WTC11 (cell line): ENCODE measurements around the gene IFNA5. TPM values are rescaled to one million over a fixed set of nuclear protein-coding genes. Genes with fewer than 3 reads are reported as not detected.

Experiments
- ATAC-seq: fragments of 200-7000 bp; cut with Tn5 transposase; 2 replicates; pipeline ENCODE4 v1.10.0; 2021; ENCODE audit warnings: mild to moderate bottlenecking, moderate library complexity
- CTCF ChIA-PET: fragments of 300-600 bp; sonication (Branson Sonifier 250); formaldehyde crosslinking; loops from one replicate; lab custom pipeline; 2021; ENCODE audit warnings: antibody characterized with exemption; lab: Charles Lee
- POLR2A ChIA-PET: fragments of 350-600 bp; sonication (Branson Sonifier 250); formaldehyde crosslinking; loops from one replicate; lab custom pipeline; 2021; ENCODE audit warnings: antibody characterized with exemption; lab: Charles Lee
- DNase-seq: peaks from one replicate; pipeline ENCODE4 v3.0.0; 2021; ENCODE audit warnings: low spot score
- H3K27ac Mint-ChIP-seq: 2 replicates; pipeline ENCODE4 v1.8.0; 2021; ENCODE audit warnings: mixed read lengths
- H3K27me3 Mint-ChIP-seq: 2 replicates; pipeline ENCODE4 v1.8.0; 2021; ENCODE audit warnings: low read depth, mild to moderate bottlenecking, moderate library complexity, mixed read lengths
- H3K36me3 Mint-ChIP-seq: 2 replicates; pipeline ENCODE4 v1.8.0; 2021; ENCODE audit warnings: mixed read lengths
- H3K4me1 Mint-ChIP-seq: 2 replicates; pipeline ENCODE4 v1.8.0; 2022; ENCODE audit warnings: mixed read lengths
- H3K4me3 Mint-ChIP-seq: 2 replicates; pipeline ENCODE4 v1.8.0; 2021; ENCODE audit warnings: mild to moderate bottlenecking, moderate library complexity, mixed read lengths
- H3K9me3 Mint-ChIP-seq: 2 replicates; pipeline ENCODE4 v1.8.0; 2021; ENCODE audit warnings: mixed read lengths
- ARID4B ChIP-seq: sonication (generic); formaldehyde crosslinking; IDR thresholded peaks from 2 replicates; pipeline ENCODE4 v1.8.0; 2023; ENCODE audit warnings: missing genetic modification reagents, mild to moderate bottlenecking, borderline replicate concordance
- E2F5 ChIP-seq: sonication (generic); formaldehyde crosslinking; IDR thresholded peaks from 2 replicates; pipeline ENCODE4 v1.8.1; 2022; ENCODE audit warnings: mild to moderate bottlenecking, moderate library complexity, missing genetic modification reagents
- ETV6 ChIP-seq: sonication (generic); formaldehyde crosslinking; IDR thresholded peaks from 2 replicates; pipeline ENCODE4 v1.8.1; 2022; ENCODE audit warnings: mild to moderate bottlenecking, missing genetic modification reagents
- HMGA2 ChIP-seq: fragments of 250-450 bp; sonication (Bioruptor Pico); IDR thresholded peaks from 2 replicates; pipeline ENCODE4 v1.4.0; 2021; ENCODE audit warnings: mild to moderate bottlenecking, moderate library complexity
- KAT7 ChIP-seq: sonication (generic); formaldehyde crosslinking; IDR thresholded peaks from 2 replicates; pipeline ENCODE4 v1.8.1; 2023; ENCODE audit warnings: missing genetic modification reagents, mild to moderate bottlenecking, borderline replicate concordance
- PREB ChIP-seq: sonication (generic); formaldehyde crosslinking; IDR thresholded peaks from 2 replicates; pipeline ENCODE4 v1.8.1; 2022; ENCODE audit warnings: mild to moderate bottlenecking, missing genetic modification reagents, moderate library complexity, borderline replicate concordance
- SP1 ChIP-seq: sonication (generic); formaldehyde crosslinking; conservative IDR thresholded peaks from 2 replicates; pipeline ENCODE4 v1.8.1; 2022; ENCODE audit warnings: missing genetic modification reagents
- TP53 ChIP-seq: sonication (generic); formaldehyde crosslinking; IDR thresholded peaks from 2 replicates; pipeline ENCODE4 v1.8.1; 2023; ENCODE audit warnings: mild to moderate bottlenecking, missing genetic modification reagents
- total RNA-seq: library from RNA; stranded (reverse); gene quantifications from 3 replicates; pipeline ENCODE4 v1.2.3, GENCODE V29; 2021
- TF ChIP-seq, protein P1 (sequence below): sonication (generic); formaldehyde crosslinking; IDR thresholded peaks from 2 replicates; pipeline ENCODE4 v1.8.1; 2023; ENCODE audit warnings: mild to moderate bottlenecking, missing genetic modification reagents
- TF ChIP-seq, protein P2 (sequence below): fragments of 250-450 bp; sonication (Bioruptor Pico); IDR thresholded peaks from 2 replicates; pipeline ENCODE4 v1.9.0; 2021; ENCODE audit warnings: mild to moderate bottlenecking, borderline replicate concordance
- TF ChIP-seq, protein P3 (sequence below): fragments of 200-600 bp; IDR thresholded peaks from 2 replicates; pipeline ENCODE4 v1.8.0; 2022; ENCODE audit warnings: antibody characterized with exemption

IFNA5 gene
- total RNA-seq, 1 experiment from 2014 or later: not detected

DNA sequence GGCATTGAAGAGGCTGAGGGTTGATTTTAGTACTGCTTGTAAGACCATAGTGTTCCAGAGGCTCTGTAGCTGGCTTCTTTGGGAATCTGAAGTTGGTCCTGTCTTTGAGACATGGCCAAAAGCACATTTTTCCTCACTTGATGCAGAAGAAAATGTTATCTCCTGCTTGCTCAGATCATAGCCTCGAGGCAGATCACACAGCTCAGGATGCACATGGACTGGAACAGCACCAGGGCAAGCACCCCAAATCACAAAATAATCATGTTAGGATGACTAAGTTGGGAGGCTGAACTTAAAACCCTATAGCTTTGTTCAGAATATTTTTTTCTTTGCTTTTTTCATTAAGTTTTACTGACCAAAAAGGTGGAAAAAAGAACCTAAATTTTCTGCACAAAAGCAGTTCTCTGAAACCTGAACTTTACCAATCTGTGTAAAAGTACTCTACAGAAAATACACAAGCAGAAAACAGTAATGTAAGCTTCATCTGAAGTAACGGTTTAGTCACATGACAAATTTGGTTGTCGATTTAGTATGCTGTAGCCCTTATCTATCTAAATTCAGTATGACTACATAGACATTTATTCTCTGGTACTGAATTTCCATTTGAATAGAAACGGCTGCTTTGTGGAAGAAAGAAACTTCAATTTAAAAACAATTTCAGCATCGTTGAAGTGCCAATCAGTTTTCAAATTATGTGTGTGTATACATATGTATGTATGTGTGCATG is 26.7 kb upstream of the IFNA5 start (continued):
- TF ChIP-seq, protein P1, sequence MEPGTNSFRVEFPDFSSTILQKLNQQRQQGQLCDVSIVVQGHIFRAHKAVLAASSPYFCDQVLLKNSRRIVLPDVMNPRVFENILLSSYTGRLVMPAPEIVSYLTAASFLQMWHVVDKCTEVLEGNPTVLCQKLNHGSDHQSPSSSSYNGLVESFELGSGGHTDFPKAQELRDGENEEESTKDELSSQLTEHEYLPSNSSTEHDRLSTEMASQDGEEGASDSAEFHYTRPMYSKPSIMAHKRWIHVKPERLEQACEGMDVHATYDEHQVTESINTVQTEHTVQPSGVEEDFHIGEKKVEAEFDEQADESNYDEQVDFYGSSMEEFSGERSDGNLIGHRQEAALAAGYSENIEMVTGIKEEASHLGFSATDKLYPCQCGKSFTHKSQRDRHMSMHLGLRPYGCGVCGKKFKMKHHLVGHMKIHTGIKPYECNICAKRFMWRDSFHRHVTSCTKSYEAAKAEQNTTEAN: no peak
- TF ChIP-seq TP53 (CRISPR knock-in tag) (no peak), HMGA2 (CRISPR knock-in tag) (no peak), KAT7 (CRISPR knock-in tag) (no peak), SP1 (no peak), ARID4B (CRISPR knock-in tag) (no peak), E2F5 (no peak), PREB (CRISPR knock-in tag) (no peak)
- TF ChIP-seq, protein P2, sequence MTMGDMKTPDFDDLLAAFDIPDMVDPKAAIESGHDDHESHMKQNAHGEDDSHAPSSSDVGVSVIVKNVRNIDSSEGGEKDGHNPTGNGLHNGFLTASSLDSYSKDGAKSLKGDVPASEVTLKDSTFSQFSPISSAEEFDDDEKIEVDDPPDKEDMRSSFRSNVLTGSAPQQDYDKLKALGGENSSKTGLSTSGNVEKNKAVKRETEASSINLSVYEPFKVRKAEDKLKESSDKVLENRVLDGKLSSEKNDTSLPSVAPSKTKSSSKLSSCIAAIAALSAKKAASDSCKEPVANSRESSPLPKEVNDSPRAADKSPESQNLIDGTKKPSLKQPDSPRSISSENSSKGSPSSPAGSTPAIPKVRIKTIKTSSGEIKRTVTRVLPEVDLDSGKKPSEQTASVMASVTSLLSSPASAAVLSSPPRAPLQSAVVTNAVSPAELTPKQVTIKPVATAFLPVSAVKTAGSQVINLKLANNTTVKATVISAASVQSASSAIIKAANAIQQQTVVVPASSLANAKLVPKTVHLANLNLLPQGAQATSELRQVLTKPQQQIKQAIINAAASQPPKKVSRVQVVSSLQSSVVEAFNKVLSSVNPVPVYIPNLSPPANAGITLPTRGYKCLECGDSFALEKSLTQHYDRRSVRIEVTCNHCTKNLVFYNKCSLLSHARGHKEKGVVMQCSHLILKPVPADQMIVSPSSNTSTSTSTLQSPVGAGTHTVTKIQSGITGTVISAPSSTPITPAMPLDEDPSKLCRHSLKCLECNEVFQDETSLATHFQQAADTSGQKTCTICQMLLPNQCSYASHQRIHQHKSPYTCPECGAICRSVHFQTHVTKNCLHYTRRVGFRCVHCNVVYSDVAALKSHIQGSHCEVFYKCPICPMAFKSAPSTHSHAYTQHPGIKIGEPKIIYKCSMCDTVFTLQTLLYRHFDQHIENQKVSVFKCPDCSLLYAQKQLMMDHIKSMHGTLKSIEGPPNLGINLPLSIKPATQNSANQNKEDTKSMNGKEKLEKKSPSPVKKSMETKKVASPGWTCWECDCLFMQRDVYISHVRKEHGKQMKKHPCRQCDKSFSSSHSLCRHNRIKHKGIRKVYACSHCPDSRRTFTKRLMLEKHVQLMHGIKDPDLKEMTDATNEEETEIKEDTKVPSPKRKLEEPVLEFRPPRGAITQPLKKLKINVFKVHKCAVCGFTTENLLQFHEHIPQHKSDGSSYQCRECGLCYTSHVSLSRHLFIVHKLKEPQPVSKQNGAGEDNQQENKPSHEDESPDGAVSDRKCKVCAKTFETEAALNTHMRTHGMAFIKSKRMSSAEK (CRISPR knock-in tag): no peak

- CTCF ChIA-PET: interaction anchor here (0.6 to 2.0 kb wide), 32 partner anchors 8 to 475 kb away, joined by 3 to 48 read pairs (median 5); partner anchors contain the start of genes KLHL9 and MTAP
- no peak overlapping the region for H3K27ac Mint-ChIP-seq
- no peaks in the 10 kb centered on the region for H3K9me3 Mint-ChIP-seq
- DNase-seq (no peak), ATAC-seq (peak; percentile 74)
- POLR2A ChIA-PET: interaction anchor here (0.6 kb wide), 1 partner anchor 125 kb away, joined by 5 read pairs; no protein-coding TSS in a partner anchor
- TF ChIP-seq ETV6 (CRISPR knock-in tag): no peak
- TF ChIP-seq, protein P3, sequence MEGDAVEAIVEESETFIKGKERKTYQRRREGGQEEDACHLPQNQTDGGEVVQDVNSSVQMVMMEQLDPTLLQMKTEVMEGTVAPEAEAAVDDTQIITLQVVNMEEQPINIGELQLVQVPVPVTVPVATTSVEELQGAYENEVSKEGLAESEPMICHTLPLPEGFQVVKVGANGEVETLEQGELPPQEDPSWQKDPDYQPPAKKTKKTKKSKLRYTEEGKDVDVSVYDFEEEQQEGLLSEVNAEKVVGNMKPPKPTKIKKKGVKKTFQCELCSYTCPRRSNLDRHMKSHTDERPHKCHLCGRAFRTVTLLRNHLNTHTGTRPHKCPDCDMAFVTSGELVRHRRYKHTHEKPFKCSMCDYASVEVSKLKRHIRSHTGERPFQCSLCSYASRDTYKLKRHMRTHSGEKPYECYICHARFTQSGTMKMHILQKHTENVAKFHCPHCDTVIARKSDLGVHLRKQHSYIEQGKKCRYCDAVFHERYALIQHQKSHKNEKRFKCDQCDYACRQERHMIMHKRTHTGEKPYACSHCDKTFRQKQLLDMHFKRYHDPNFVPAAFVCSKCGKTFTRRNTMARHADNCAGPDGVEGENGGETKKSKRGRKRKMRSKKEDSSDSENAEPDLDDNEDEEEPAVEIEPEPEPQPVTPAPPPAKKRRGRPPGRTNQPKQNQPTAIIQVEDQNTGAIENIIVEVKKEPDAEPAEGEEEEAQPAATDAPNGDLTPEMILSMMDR: peak; percentile 14; the same call in 1 of the 2 replicates
- H3K27me3 Mint-ChIP-seq: no peaks in the 10 kb centered on the region
- H3K4me1 Mint-ChIP-seq: 0 out of 2 replicates have a peak, but pooled peaks cover 2% of the 10 kb centered on the region
- no peaks in the 10 kb centered on the region for H3K36me3 Mint-ChIP-seq
- H3K4me3 Mint-ChIP-seq: no peak overlapping the region
Measured at GRCh38 chr9:21326526-21327139, 21.5 kb upstream of the IFNA5 start.
